Stomach (tissue), 9 donors: ENCODE data around the gene GDI2. TPM values are rescaled to one million over a fixed set of nuclear protein-coding genes. Genes with fewer than 3 reads are reported as not detected.

ENCODE experiments used
- DNase-seq, 2 donors: peaks; one replicate each; pipeline versions ENCODE4 v3.0.0 to v3.0.0-alpha.2; 2013 to 2019
- H3K27ac ChIP-seq, 5 donors: fragments of 200-600 bp in 4 of 5; sonication (generic) in 4 of 5; one replicate each; pipeline ENCODE4 v1.5.1; 2013 to 2019; ENCODE audit warnings: mild to moderate bottlenecking in 1 of 5, moderate library complexity in 1 of 5
- H3K27me3 ChIP-seq, 3 donors: fragments of 200-600 bp; sonication (generic); one replicate each; pipeline ENCODE4 v1.5.1; 2017 to 2019; ENCODE audit warnings: mixed run types in 1 of 3
- H3K36me3 ChIP-seq, 4 donors: fragments of 200-600 bp; sonication (generic); 1 replicate in 3 of 4; 2 replicates in 1 of 4; pipeline ENCODE4 v1.5.1; 2016 to 2019
- H3K4me1 ChIP-seq, 4 donors: fragments of 200-600 bp; sonication (generic); one replicate each; pipeline ENCODE4 v1.5.1; 2016 to 2019
- H3K4me3 ChIP-seq, 4 donors: fragments of 200-600 bp; sonication (generic) in 3 of 4; one replicate each; pipeline ENCODE4 v1.5.1; 2016 to 2019; ENCODE audit warnings: mild to moderate bottlenecking in 1 of 4
- H3K9me3 ChIP-seq, 4 donors: fragments of 200-600 bp; sonication (generic); one replicate each; pipeline ENCODE4 v1.5.1; 2016 to 2019
- EP300 ChIP-seq: sonication (generic); formaldehyde crosslinking; IDR thresholded peaks from one replicate; pipeline ENCODE4 v1.6.1; 2017; ENCODE audit warnings: antibody characterized with exemption
- POLR2A ChIP-seq, 4 donors: fragments of 450-650 bp; IDR thresholded peaks; one replicate each; pipeline ENCODE4 v1.6.1; 2016; ENCODE audit warnings: antibody characterized with exemption in 4 of 4, control low read depth in 2 of 4, mild to moderate bottlenecking in 1 of 4, moderate library complexity in 1 of 4
- POLR2AphosphoS5 ChIP-seq, 3 donors: sonication (generic); formaldehyde crosslinking; IDR thresholded peaks; one replicate each; pipeline ENCODE4 v1.6.1; 2016; ENCODE audit warnings: antibody characterized with exemption in 3 of 3
- WGBS, 5 donors: extraction: QIAGEN DNeasy Blood & Tissue Kit in 3 of 5; methylation state at CpG; one replicate each; pipeline versions ENCODE4 v1.1.5 to v1.1.7; 2013 to 2018; 5-methylcytosine and 5-hydroxymethylcytosine counted together
- intact Hi-C: fragments of 100-400 bp; cut with DNase I; formaldehyde crosslinking; loops from one replicate; pipeline ENCODE4 v1.15.1; 2023; ENCODE audit warnings: low total_unique reads
- polyA plus RNA-seq, 3 donors: library from polyadenylated mRNA; stranded (reverse); fragments of 200-250 nt; gene quantifications; one replicate each; pipeline ENCODE4 v1.2.3, GENCODE V29; 2013
- total RNA-seq, 5 donors: library from RNA; depleted of rRNA; stranded (reverse); fragments of >200 nt; gene quantifications; one replicate each; pipeline versions ENCODE4 v1.1.0 to v1.2.3, GENCODE V29; 2014 to 2016
- TF ChIP-seq, protein P1 (sequence below), 7 experiments: fragments of 450-650 bp in 4 of 7; fragments of 200-600 bp in 3 of 7; sonication (generic) in 3 of 7; IDR thresholded peaks; one replicate each; pipeline ENCODE4 v1.5.1; 2016 to 2019; ENCODE audit warnings: antibody characterized with exemption in 7 of 7, control low read depth in 2 of 7, mild to moderate bottlenecking in 1 of 7
- donor health status: healthy with polysubstance abuse.
- donor health status: Bipolar disorder and iron deficiency.
- donor health status: healthy.

Gene GDI2
- total and polyA plus RNA-seq, 8 donors, result 63.4 to 600 (median 157) TPM

GRCh38 chr10:5765617-5766016 lies 47.6 kb downstream of the GDI2 start:
- Histone ChIP-seq H3K36me3 (peaks cover 61 to 100% (median 97%) of the 10 kb centered on the region in 4 donors), H3K4me1 (no peaks in the 10 kb centered on the region)

DNA sequence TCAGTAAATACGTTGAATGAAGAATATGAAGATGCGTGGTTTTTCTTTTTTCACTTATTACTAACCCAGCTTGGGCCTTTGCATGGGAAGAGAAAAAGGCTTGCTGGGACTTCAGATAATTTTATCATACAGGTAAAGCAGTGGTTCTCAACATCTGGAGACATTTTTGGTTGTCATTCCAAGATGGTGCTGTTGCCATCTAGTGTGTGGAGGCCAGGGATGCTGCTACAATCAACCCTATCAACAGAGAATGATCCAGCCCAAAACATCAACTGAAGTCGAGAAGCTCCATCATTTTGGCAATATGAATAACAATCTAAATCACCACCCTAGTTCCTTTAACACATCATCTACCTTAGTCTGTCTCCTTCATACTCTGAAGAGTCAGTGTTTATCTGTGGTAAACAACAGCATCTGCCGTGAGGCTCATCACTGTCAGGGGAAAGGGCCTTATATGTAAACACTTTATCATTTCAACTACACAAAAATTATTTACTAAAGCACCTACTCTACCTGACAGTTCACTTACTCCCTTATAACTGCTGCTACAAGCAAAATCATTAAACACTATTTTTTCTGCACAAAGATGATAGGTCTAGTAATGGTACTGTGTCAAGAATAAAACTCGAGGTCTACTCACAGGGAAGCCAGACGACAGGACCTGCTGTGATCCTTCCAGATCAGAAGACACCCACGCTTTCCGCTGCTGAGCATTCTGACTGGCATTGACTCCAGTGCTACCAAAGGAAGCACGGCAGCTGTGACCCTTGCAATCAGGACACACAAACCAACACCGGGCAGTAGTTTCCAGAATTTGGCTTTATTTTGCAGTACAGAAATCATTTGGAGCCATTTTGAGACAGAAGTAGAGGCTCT lies 48.6 kb downstream of the GDI2 start:
- intact Hi-C loops, result no loop called here
- Histone ChIP-seq H3K4me1 (no peaks in the 10 kb centered on the region), H3K4me3 (no peak overlapping the region), H3K36me3 (peaks cover 67 to 100% (median 97%) of the 10 kb centered on the region in 4 donors), H3K9me3 (no peaks in the 10 kb centered on the region), H3K27ac (no peak overlapping the region), H3K27me3 (no peaks in the 10 kb centered on the region)
- no peak for DNase-seq
- TF ChIP-seq, protein P1, sequence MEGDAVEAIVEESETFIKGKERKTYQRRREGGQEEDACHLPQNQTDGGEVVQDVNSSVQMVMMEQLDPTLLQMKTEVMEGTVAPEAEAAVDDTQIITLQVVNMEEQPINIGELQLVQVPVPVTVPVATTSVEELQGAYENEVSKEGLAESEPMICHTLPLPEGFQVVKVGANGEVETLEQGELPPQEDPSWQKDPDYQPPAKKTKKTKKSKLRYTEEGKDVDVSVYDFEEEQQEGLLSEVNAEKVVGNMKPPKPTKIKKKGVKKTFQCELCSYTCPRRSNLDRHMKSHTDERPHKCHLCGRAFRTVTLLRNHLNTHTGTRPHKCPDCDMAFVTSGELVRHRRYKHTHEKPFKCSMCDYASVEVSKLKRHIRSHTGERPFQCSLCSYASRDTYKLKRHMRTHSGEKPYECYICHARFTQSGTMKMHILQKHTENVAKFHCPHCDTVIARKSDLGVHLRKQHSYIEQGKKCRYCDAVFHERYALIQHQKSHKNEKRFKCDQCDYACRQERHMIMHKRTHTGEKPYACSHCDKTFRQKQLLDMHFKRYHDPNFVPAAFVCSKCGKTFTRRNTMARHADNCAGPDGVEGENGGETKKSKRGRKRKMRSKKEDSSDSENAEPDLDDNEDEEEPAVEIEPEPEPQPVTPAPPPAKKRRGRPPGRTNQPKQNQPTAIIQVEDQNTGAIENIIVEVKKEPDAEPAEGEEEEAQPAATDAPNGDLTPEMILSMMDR (IDR thresholded peaks at IDR 0.05), result no peak
- no peak for TF ChIP-seq POLR2A (IDR thresholded peaks at IDR 0.05)
- TF ChIP-seq EP300, result no peak
- no peak for TF ChIP-seq POLR2AphosphoS5 (IDR thresholded peaks at IDR 0.05)
- 91 to 93% (median 92%) methylated on average over 10 of the region's 10 CpGs for WGBS, 5 donors

More at GRCh38 chr10:5765617-5766016, 47.6 kb downstream of the GDI2 start:
- DNase-seq, result no peak
- Histone ChIP-seq H3K27ac (no peak overlapping the region), H3K9me3 (no peaks in the 10 kb centered on the region), H3K27me3 (no peaks in the 10 kb centered on the region), H3K4me3 (no peak overlapping the region)
- no peak for TF ChIP-seq EP300
- no peak for TF ChIP-seq POLR2AphosphoS5 (IDR thresholded peaks at IDR 0.05)
- TF ChIP-seq, protein P1 (IDR thresholded peaks at IDR 0.05), result no peak
- no peak for TF ChIP-seq POLR2A (IDR thresholded peaks at IDR 0.05)
- WGBS, 5 donors, result 76 to 90% (median 83%) methylated on average over 2 of the region's 2 CpGs
- intact Hi-C loops, result no loop called here

DNA sequence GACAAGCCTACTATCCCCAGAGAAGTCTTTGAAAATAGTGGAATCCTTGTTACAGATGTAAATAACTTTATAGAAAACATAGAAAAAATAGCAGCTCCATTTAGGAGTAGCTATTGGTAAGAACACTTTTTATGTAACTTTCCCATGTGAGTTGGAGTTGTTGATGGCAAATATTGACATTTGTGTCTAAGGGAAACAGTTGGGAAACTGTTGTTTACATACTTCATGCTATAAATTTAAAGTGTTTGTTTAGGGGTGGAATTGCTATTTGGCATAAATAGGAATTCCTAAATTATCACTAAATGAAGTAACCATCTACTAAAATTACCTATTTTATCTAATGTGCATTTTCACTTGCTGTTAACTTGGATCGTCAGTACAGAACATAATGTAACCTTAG lies 50.7 kb downstream of the GDI2 start:
- intact Hi-C loops, result no loop called here
- Histone ChIP-seq H3K27ac (no peak overlapping the region), H3K27me3 (no peaks in the 10 kb centered on the region), H3K36me3 (peaks cover 67 to 100% (median 98%) of the 10 kb centered on the region in 4 donors), H3K4me1 (no peaks in the 10 kb centered on the region), H3K4me3 (no peak overlapping the region), H3K9me3 (no peaks in the 10 kb centered on the region)
- TF ChIP-seq EP300 (no peak), POLR2AphosphoS5 (IDR thresholded peaks at IDR 0.05) (no peak), POLR2A (IDR thresholded peaks at IDR 0.05) (no peak)
- TF ChIP-seq, protein P1 (IDR thresholded peaks at IDR 0.05), result no peak
- 23 to 50% (median 35%) methylated on average over 1 of the region's 1 CpG for WGBS, 5 donors
- no peak for DNase-seq

- Histone ChIP-seq H3K27ac (no peak overlapping the region), H3K4me3 (no peak overlapping the region), H3K36me3 (peaks cover 63 to 100% (median 98%) of the 10 kb centered on the region in 4 donors), H3K4me1 (no peaks in the 10 kb centered on the region), H3K9me3 (no peaks in the 10 kb centered on the region), H3K27me3 (no peaks in the 10 kb centered on the region)
- intact Hi-C loops, result no loop called here
- TF ChIP-seq, protein P1 (IDR thresholded peaks at IDR 0.05), result no peak
- TF ChIP-seq POLR2A (IDR thresholded peaks at IDR 0.05) (no peak), POLR2AphosphoS5 (IDR thresholded peaks at IDR 0.05) (no peak), EP300 (no peak)
- DNase-seq, result no peak
- WGBS, 5 donors, result 93 to 98% (median 97%) methylated on average over 2 of the region's 2 CpGs
Measured at GRCh38 chr10:5761220-5761619, 52.0 kb downstream of the GDI2 start.
